Right renal cortex interstitium (tissue), 3 donors: ENCODE measurements around the gene DLGAP4. TPM values are rescaled to one million over a fixed set of nuclear protein-coding genes. Genes with fewer than 3 reads are reported as not detected.
"Not testable (repeated sequence)": the region's sequence is repeated elsewhere in the genome, so short reads cannot be mapped to it uniquely, and the experiment has no call there.

Experiments
- DNase-seq, 3 donors: peaks; one replicate each; pipeline ENCODE4 v3.0.0-alpha.2; 2013; ENCODE audit warnings: low read depth in 3 of 3, low spot score in 2 of 3
- polyA plus RNA-seq, 3 donors: library from polyadenylated mRNA; unstranded; fragments of 120-200 nt; gene quantifications; one replicate each; pipeline ENCODE4 v1.2.1, GENCODE V29; 2013; ENCODE audit not compliant: insufficient read length in 3 of 3

Gene DLGAP4
- polyA plus RNA-seq, 3 donors: 42.9 to 49.1 (median 48.1) TPM

- DNase-seq: no peak
These were observed 238.2 kb downstream of the DLGAP4 start for GRCh38 chr20:36544134-36545018.

GRCh38 chr20:36546111-36546736 lies 240.1 kb downstream of the DLGAP4 start:
- no peak for DNase-seq

- no peak for DNase-seq
These were observed 241.3 kb downstream of the DLGAP4 start for GRCh38 chr20:36547186-36548005.

GRCh38 chr20:36548006-36548315 lies 241.8 kb downstream of the DLGAP4 start:
- no peak for DNase-seq

GRCh38 chr20:36548704-36549627 lies 242.8 kb downstream of the DLGAP4 start:
- DNase-seq: no peak

GRCh38 chr20:36549628-36549941 lies 243.4 kb downstream of the DLGAP4 start:
- DNase-seq: no peak

GRCh38 chr20:36549942-36550789 lies 244.0 kb downstream of the DLGAP4 start:
- DNase-seq: no peak

- DNase-seq: no peak
These were observed 244.7 kb downstream of the DLGAP4 start for GRCh38 chr20:36550790-36551299.

GRCh38 chr20:36555248-36555647 lies 249.1 kb downstream of the DLGAP4 start:
- DNase-seq: no peak

GRCh38 chr20:36562724-36563123 lies 256.6 kb downstream of the DLGAP4 start:
- DNase-seq: no peak

- DNase-seq: no peak
These were observed 257.2 kb downstream of the DLGAP4 start for GRCh38 chr20:36563374-36563773.

GRCh38 chr20:36564078-36564725 lies 258.1 kb downstream of the DLGAP4 start:
- not testable (repeated sequence) for DNase-seq

GRCh38 chr20:36564726-36565121 lies 258.6 kb downstream of the DLGAP4 start:
- DNase-seq: not testable (repeated sequence)

GRCh38 chr20:36565520-36565919 lies 259.4 kb downstream of the DLGAP4 start:
- no peak for DNase-seq

GRCh38 chr20:36569847-36570429 lies 263.8 kb downstream of the DLGAP4 start:
- no peak for DNase-seq

GRCh38 chr20:36571564-36572504 lies 265.7 kb downstream of the DLGAP4 start:
- peak in 2 of 3 donors; percentile 44 to 48 for DNase-seq

- DNase-seq: no peak
These were observed 266.6 kb downstream of the DLGAP4 start for GRCh38 chr20:36572701-36573102.
